Stimulated activated CD4-positive, alpha-beta T cell treated with anti-CD3 and anti-CD28 coated beads, Interleukin-2, amount 100 ng/mL, for 48 hours (primary cell): ENCODE measurements around the gene GPSM1.

Experiments
- DNase-seq, 2 donors: peaks; one replicate each; pipeline ENCODE4 v3.0.0-alpha.2; 2020

The GPSM1 gene

GRCh38 chr9:136306211-136307208, 20.8 kb upstream of the GPSM1 start:
- no peak for DNase-seq

GRCh38 chr9:136307215-136307750, 20.1 kb upstream of the GPSM1 start:
- DNase-seq: no peak

- DNase-seq: no peak
Measured at GRCh38 chr9:136308006-136308701, 19.2 kb upstream of the GPSM1 start.

- no peak for DNase-seq
Measured at GRCh38 chr9:136308702-136309053, 18.7 kb upstream of the GPSM1 start.

GRCh38 chr9:136309101-136309801, 18.1 kb upstream of the GPSM1 start:
- DNase-seq: no peak

- no peak for DNase-seq
Measured at GRCh38 chr9:136309806-136310220, 17.5 kb upstream of the GPSM1 start.

GRCh38 chr9:136310273-136311030, 16.9 kb upstream of the GPSM1 start:
- no peak for DNase-seq

- no peak for DNase-seq
Measured at GRCh38 chr9:136311051-136312008, 16.0 kb upstream of the GPSM1 start.

- DNase-seq: no peak
Measured at GRCh38 chr9:136312009-136312375, 15.3 kb upstream of the GPSM1 start.

GRCh38 chr9:136312436-136312835, 14.9 kb upstream of the GPSM1 start:
- DNase-seq: peak; percentile 33 to 37

GRCh38 chr9:136313111-136314055, 14.0 kb upstream of the GPSM1 start:
- DNase-seq: no peak

GRCh38 chr9:136314056-136314416, 13.3 kb upstream of the GPSM1 start:
- DNase-seq: no peak

GRCh38 chr9:136314944-136315343, 12.4 kb upstream of the GPSM1 start:
- no peak for DNase-seq

- DNase-seq: no peak
Measured at GRCh38 chr9:136316271-136316751, 11.0 kb upstream of the GPSM1 start.

GRCh38 chr9:136316896-136317676, 10.3 kb upstream of the GPSM1 start:
- no peak for DNase-seq

GRCh38 chr9:136317695-136318094, 9.6 kb upstream of the GPSM1 start:
- no peak for DNase-seq

- DNase-seq: no peak
Measured at GRCh38 chr9:136318111-136318775, 9.1 kb upstream of the GPSM1 start.

- DNase-seq: no peak
Measured at GRCh38 chr9:136318776-136319241, 8.5 kb upstream of the GPSM1 start.
